B cell (primary cell): ENCODE measurements around the gene ACO1.

Source experiments
- EZH2 ChIP-seq: IDR thresholded peaks from 2 replicates; pipeline ENCODE4 v1.6.1; 2012; ENCODE audit warnings: borderline replicate concordance, low read depth, mild to moderate bottlenecking, moderate library complexity, low read length; ENCODE audit not compliant: insufficient read depth, poor library complexity, severe bottlenecking
- TF ChIP-seq, protein P1 (sequence below): fragments of 200-600 bp; IDR thresholded peaks from one replicate; pipeline ENCODE4 v1.8.0; 2022; ENCODE audit warnings: antibody characterized with exemption, mild to moderate bottlenecking

GRCh38 chr9:32348106-32348695 lies 36.2 kb upstream of the ACO1 start:
- TF ChIP-seq, protein P1, sequence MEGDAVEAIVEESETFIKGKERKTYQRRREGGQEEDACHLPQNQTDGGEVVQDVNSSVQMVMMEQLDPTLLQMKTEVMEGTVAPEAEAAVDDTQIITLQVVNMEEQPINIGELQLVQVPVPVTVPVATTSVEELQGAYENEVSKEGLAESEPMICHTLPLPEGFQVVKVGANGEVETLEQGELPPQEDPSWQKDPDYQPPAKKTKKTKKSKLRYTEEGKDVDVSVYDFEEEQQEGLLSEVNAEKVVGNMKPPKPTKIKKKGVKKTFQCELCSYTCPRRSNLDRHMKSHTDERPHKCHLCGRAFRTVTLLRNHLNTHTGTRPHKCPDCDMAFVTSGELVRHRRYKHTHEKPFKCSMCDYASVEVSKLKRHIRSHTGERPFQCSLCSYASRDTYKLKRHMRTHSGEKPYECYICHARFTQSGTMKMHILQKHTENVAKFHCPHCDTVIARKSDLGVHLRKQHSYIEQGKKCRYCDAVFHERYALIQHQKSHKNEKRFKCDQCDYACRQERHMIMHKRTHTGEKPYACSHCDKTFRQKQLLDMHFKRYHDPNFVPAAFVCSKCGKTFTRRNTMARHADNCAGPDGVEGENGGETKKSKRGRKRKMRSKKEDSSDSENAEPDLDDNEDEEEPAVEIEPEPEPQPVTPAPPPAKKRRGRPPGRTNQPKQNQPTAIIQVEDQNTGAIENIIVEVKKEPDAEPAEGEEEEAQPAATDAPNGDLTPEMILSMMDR, result no peak
- no peak for TF ChIP-seq EZH2
